Eye (tissue), 1 donor: Measurements from ENCODE around the gene PPCDC.

Source experiments
- DNase-seq: peaks from one replicate; pipeline ENCODE4 v3.0.0-alpha.2; 2015

The PPCDC gene

GRCh38 chr15:75045332-75046015 lies 22.1 kb downstream of the PPCDC start:
- DNase-seq: no peak

- DNase-seq: no peak
These were observed 25.0 kb downstream of the PPCDC start for GRCh38 chr15:75048394-75048793.

- peak; percentile 13 for DNase-seq
These were observed 26.0 kb downstream of the PPCDC start for GRCh38 chr15:75049392-75049791.

- DNase-seq: no peak
These were observed 26.9 kb downstream of the PPCDC start for GRCh38 chr15:75050283-75050682.

- peak; percentile 60 for DNase-seq
These were observed 27.8 kb downstream of the PPCDC start for GRCh38 chr15:75051191-75051608.

- DNase-seq: no peak
These were observed 28.3 kb downstream of the PPCDC start for GRCh38 chr15:75051711-75052110.

- no peak for DNase-seq
These were observed 29.8 kb downstream of the PPCDC start for GRCh38 chr15:75052972-75053747.

- no peak for DNase-seq
These were observed 30.3 kb downstream of the PPCDC start for GRCh38 chr15:75053748-75054125.

- DNase-seq: no peak
These were observed 30.9 kb downstream of the PPCDC start for GRCh38 chr15:75054172-75054897.

- DNase-seq: no peak
These were observed 32.6 kb downstream of the PPCDC start for GRCh38 chr15:75056036-75056435.

- peak; percentile 22 for DNase-seq
These were observed 34.9 kb downstream of the PPCDC start for GRCh38 chr15:75058127-75058905.

- no peak for DNase-seq
These were observed 36.2 kb downstream of the PPCDC start for GRCh38 chr15:75059607-75060006.

GRCh38 chr15:75061272-75061671 lies 37.9 kb downstream of the PPCDC start:
- DNase-seq: no peak

- no peak for DNase-seq
These were observed 39.3 kb downstream of the PPCDC start for GRCh38 chr15:75062706-75063105.

- DNase-seq: no peak
These were observed 39.9 kb downstream of the PPCDC start for GRCh38 chr15:75063338-75063737.

- DNase-seq: no peak
These were observed 40.5 kb downstream of the PPCDC start for GRCh38 chr15:75063889-75064288.

GRCh38 chr15:75064846-75065245 lies 41.5 kb downstream of the PPCDC start:
- DNase-seq: no peak

- peak; percentile 17 for DNase-seq
These were observed 42.1 kb downstream of the PPCDC start for GRCh38 chr15:75065467-75065850.

- DNase-seq: no peak
These were observed 42.6 kb downstream of the PPCDC start for GRCh38 chr15:75065851-75066509.

GRCh38 chr15:75067123-75067830 lies 43.9 kb downstream of the PPCDC start:
- no peak for DNase-seq

GRCh38 chr15:75068748-75069147 lies 45.4 kb downstream of the PPCDC start:
- DNase-seq: no peak
